GM23338 (cell line): ENCODE measurements around the gene MIER1. TPM values are rescaled to one million over a fixed set of nuclear protein-coding genes. Genes with fewer than 3 reads are reported as not detected.

Experiments
- ATAC-seq: fragments of 200-7000 bp; cut with Tn5 transposase; 3 replicates; pipeline ENCODE4 v1.9.1; 2020
- DNase-seq: peaks from one replicate; pipeline ENCODE4 v3.0.0-alpha.2; 2015; ENCODE audit warnings: low spot score
- H2AFZ ChIP-seq: fragments of 200-600 bp; sonication (generic); 2 replicates; pipeline ENCODE4 v1.8.0; 2016; ENCODE audit warnings: antibody characterized with exemption, mild to moderate bottlenecking, moderate library complexity
- H3F3A ChIP-seq: fragments of 200-600 bp; sonication (generic); replicated peaks from 2 replicates; pipeline ENCODE4 v1.8.0; 2017; ENCODE audit warnings: antibody characterized with exemption, mixed run types, low read depth
- H3K27ac ChIP-seq: fragments of 200-600 bp; sonication (generic); 2 replicates; pipeline ENCODE4 v1.6.1; 2016; ENCODE audit warnings: low read depth
- H3K27me3 ChIP-seq: fragments of 200-600 bp; sonication (generic); 2 replicates; pipeline ENCODE4 v1.8.0; 2016; ENCODE audit warnings: mild to moderate bottlenecking, mixed run types, moderate library complexity; ENCODE audit not compliant: insufficient read depth
- H3K36me3 ChIP-seq: fragments of 200-600 bp; sonication (generic); 2 replicates; pipeline ENCODE4 v1.8.0; 2016; ENCODE audit warnings: mild to moderate bottlenecking; ENCODE audit not compliant: insufficient read depth
- H3K4me1 ChIP-seq: fragments of 200-600 bp; sonication (generic); 2 replicates; pipeline ENCODE4 v1.8.0; 2016; ENCODE audit warnings: mild to moderate bottlenecking, moderate library complexity; ENCODE audit not compliant: insufficient read depth
- H3K4me2 ChIP-seq: fragments of 200-600 bp; sonication (generic); 2 replicates; pipeline ENCODE4 v1.7.1; 2017; ENCODE audit warnings: mixed run types
- H3K4me3 ChIP-seq: fragments of 200-600 bp; sonication (generic); 2 replicates; pipeline ENCODE4 v1.6.1; 2016; ENCODE audit warnings: mixed run types
- H3K79me2 ChIP-seq: fragments of 200-600 bp; sonication (generic); replicated peaks from 2 replicates; pipeline ENCODE4 v1.8.0; 2017; ENCODE audit warnings: mild to moderate bottlenecking; ENCODE audit not compliant: insufficient read depth
- H3K9me2 ChIP-seq: fragments of 200-600 bp; sonication (generic); 2 replicates; pipeline ENCODE4 v1.8.0; 2017; ENCODE audit not compliant: insufficient read depth
- H4K20me1 ChIP-seq: fragments of 200-600 bp; sonication (generic); replicated peaks from 2 replicates; pipeline ENCODE4 v1.8.0; 2017; ENCODE audit warnings: mild to moderate bottlenecking; ENCODE audit not compliant: insufficient read depth
- H3K27ac Mint-ChIP-seq: 2 replicates; pipeline ENCODE4 v1.8.0; 2020; ENCODE audit warnings: inconsistent platforms, mild to moderate bottlenecking, moderate library complexity, mixed read lengths
- H3K27me3 Mint-ChIP-seq: 3 replicates; pipeline ENCODE4 v1.8.0; 2022; ENCODE audit warnings: low read depth, mild to moderate bottlenecking, moderate library complexity, mixed read lengths, inconsistent platforms; ENCODE audit not compliant: insufficient read depth, poor library complexity
- H3K36me3 Mint-ChIP-seq: 3 replicates; pipeline ENCODE4 v1.8.0; 2021; ENCODE audit warnings: low read depth, mild to moderate bottlenecking, inconsistent platforms, moderate library complexity, mixed read lengths
- H3K4me1 Mint-ChIP-seq: 3 replicates; pipeline ENCODE4 v1.8.0; 2020; ENCODE audit warnings: mild to moderate bottlenecking, inconsistent platforms, mixed read lengths
- H3K4me3 Mint-ChIP-seq: 3 replicates; pipeline ENCODE4 v1.8.0; 2021; ENCODE audit warnings: moderate library complexity, mild to moderate bottlenecking, inconsistent platforms, mixed read lengths
- H3K9me3 Mint-ChIP-seq: 3 replicates; pipeline ENCODE4 v1.8.0; 2020; ENCODE audit warnings: moderate library complexity, mild to moderate bottlenecking, inconsistent platforms, mixed read lengths
- CREB1 ChIP-seq: fragments of 250-450 bp; sonication (Bioruptor Pico); IDR thresholded peaks from 2 replicates; pipeline ENCODE4 v1.5.0; 2020; ENCODE audit warnings: low read depth, mild to moderate bottlenecking, moderate library complexity
- ETS1 ChIP-seq: IDR thresholded peaks from 2 replicates; pipeline ENCODE4 v1.6.1; 2016; ENCODE audit warnings: antibody characterized with exemption
- EZH2phosphoT487 ChIP-seq: fragments of 200-600 bp; sonication (generic); IDR thresholded peaks from one replicate; pipeline ENCODE4 v1.8.1; 2018; ENCODE audit warnings: antibody characterized with exemption; ENCODE audit not compliant: unreplicated experiment
- JUNB ChIP-seq: IDR thresholded peaks from one replicate; pipeline ENCODE4 v1.6.1; 2016; ENCODE audit warnings: antibody characterized with exemption; ENCODE audit not compliant: unreplicated experiment
- POLR2AphosphoS5 ChIP-seq: IDR thresholded peaks from 2 replicates; pipeline ENCODE4 v1.6.1; 2016; ENCODE audit warnings: antibody characterized with exemption, low read depth
- REST ChIP-seq: IDR thresholded peaks from one replicate; pipeline ENCODE4 v1.6.1; 2018; ENCODE audit warnings: antibody characterized with exemption; ENCODE audit not compliant: unreplicated experiment
- STAT1 ChIP-seq: IDR thresholded peaks from one replicate; pipeline ENCODE4 v1.6.1; 2016; ENCODE audit warnings: antibody characterized with exemption; ENCODE audit not compliant: unreplicated experiment
- ZNF331 ChIP-seq: fragments of 250-450 bp; sonication (Bioruptor Pico); IDR thresholded peaks from 2 replicates; pipeline ENCODE4 v1.5.0; 2020; ENCODE audit warnings: low read depth, mild to moderate bottlenecking, moderate library complexity
- polyA plus RNA-seq: library from polyadenylated mRNA; unstranded; fragments of >200 nt; fragmentation: Nextera tagmentation; extraction: Ambion mirVana; gene quantifications from 2 replicates; pipeline ENCODE4 v1.2.1, GENCODE V29; 2016
- total RNA-seq: library from RNA; depleted of rRNA; stranded (reverse); fragments of >200 nt; shearing (Covaris generic); gene quantifications from 2 replicates; pipeline ENCODE4 v1.2.3, GENCODE V29; 2014
- TF ChIP-seq, protein P1 (sequence below), 2 experiments: fragments of 200-600 bp in 1 of 2; sonication (generic) in 1 of 2; conservative IDR thresholded peaks; 2 replicates each; pipeline versions ENCODE4 v1.5.1 to v1.6.1; 2016 to 2017; ENCODE audit warnings: antibody characterized with exemption in 2 of 2, low read depth in 2 of 2, mild to moderate bottlenecking in 2 of 2, moderate library complexity in 1 of 2

The MIER1 gene
- total and polyA plus RNA-seq, 2 experiments from 2014 or later: 38.2 to 72.8 TPM

- Histone ChIP-seq H3K79me2 (no peaks in the 10 kb centered on the region), H3K4me1 (no peaks in the 10 kb centered on the region), H3K9me2 (no peaks in the 10 kb centered on the region), H3K4me2 (no peak overlapping the region), H3K36me3 (no peaks in the 10 kb centered on the region), H3K27ac (no peak overlapping the region), H3K4me3 (no peak overlapping the region), H4K20me1 (no peaks in the 10 kb centered on the region), H3F3A (no peaks in the 10 kb centered on the region), H3K27me3 (no peaks in the 10 kb centered on the region), H2AFZ (no peak overlapping the region)
- Mint-ChIP-seq H3K4me1 (peaks cover 3% of the 10 kb centered on the region; the same call in 1 of the 3 replicates), H3K27ac (no peak overlapping the region), H3K4me3 (no peak overlapping the region), H3K36me3 (no peaks in the 10 kb centered on the region), H3K9me3 (no peaks in the 10 kb centered on the region), H3K27me3 (no peaks in the 10 kb centered on the region)
- DNase-seq (no peak), ATAC-seq (no peak)
- no peak for TF ChIP-seq EZH2phosphoT487
Observed at GRCh38 chr1:67004176-67004575, 79.4 kb downstream of the MIER1 start.

- Histone ChIP-seq H3K79me2 (no peaks in the 10 kb centered on the region), H3F3A (no peaks in the 10 kb centered on the region), H2AFZ (no peak overlapping the region), H3K4me1 (no peaks in the 10 kb centered on the region), H3K9me2 (no peaks in the 10 kb centered on the region), H3K4me3 (no peak overlapping the region), H3K27ac (no peak overlapping the region), H3K4me2 (no peak overlapping the region), H4K20me1 (no peaks in the 10 kb centered on the region), H3K36me3 (no peaks in the 10 kb centered on the region), H3K27me3 (no peaks in the 10 kb centered on the region)
- no peak for TF ChIP-seq STAT1
- TF ChIP-seq REST: no peak
- TF ChIP-seq, protein P1, sequence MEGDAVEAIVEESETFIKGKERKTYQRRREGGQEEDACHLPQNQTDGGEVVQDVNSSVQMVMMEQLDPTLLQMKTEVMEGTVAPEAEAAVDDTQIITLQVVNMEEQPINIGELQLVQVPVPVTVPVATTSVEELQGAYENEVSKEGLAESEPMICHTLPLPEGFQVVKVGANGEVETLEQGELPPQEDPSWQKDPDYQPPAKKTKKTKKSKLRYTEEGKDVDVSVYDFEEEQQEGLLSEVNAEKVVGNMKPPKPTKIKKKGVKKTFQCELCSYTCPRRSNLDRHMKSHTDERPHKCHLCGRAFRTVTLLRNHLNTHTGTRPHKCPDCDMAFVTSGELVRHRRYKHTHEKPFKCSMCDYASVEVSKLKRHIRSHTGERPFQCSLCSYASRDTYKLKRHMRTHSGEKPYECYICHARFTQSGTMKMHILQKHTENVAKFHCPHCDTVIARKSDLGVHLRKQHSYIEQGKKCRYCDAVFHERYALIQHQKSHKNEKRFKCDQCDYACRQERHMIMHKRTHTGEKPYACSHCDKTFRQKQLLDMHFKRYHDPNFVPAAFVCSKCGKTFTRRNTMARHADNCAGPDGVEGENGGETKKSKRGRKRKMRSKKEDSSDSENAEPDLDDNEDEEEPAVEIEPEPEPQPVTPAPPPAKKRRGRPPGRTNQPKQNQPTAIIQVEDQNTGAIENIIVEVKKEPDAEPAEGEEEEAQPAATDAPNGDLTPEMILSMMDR (conservative IDR thresholded peaks at IDR 0.05; ENCODE audit: low read depth in 2 of 2): no peak
- no peak for TF ChIP-seq JUNB
- no peaks in the 10 kb centered on the region for H3K27me3 Mint-ChIP-seq
- H3K4me1 Mint-ChIP-seq: no peaks in the 10 kb centered on the region
- no peaks in the 10 kb centered on the region for H3K36me3 Mint-ChIP-seq
- no peak overlapping the region for H3K27ac Mint-ChIP-seq
- ATAC-seq: no peak
- no peaks in the 10 kb centered on the region for H3K9me3 Mint-ChIP-seq
- no peak overlapping the region for H3K4me3 Mint-ChIP-seq
- no peak for DNase-seq
Observed at GRCh38 chr1:67005068-67005467, 80.3 kb downstream of the MIER1 start.

DNA sequence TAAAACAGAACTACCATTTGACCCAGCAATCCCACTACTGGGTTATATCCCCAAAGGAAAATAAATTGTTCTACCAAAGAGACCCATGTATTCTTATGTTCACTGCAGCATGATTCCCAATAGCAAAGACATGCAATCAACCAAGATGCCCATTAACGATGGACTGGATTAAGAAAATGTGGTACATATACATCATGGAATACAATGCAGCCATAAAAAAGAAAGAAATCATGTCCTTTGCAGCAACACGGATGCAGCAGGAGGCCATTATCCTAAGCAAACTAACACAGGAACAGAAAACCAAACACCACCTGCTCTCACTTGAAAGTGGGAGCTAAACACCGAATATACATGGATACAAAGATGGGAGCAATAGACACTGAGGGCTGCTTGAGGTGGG is 85.0 kb downstream of the MIER1 start:
- H3K79me2 ChIP-seq: no peaks in the 10 kb centered on the region
- Mint-ChIP-seq H3K27me3 (no peaks in the 10 kb centered on the region), H3K36me3 (no peaks in the 10 kb centered on the region), H3K4me1 (peaks cover 6% of the 10 kb centered on the region; the same call in 2 of the 3 replicates), H3K9me3 (no peaks in the 10 kb centered on the region), H3K4me3 (no peak overlapping the region), H3K27ac (no peak overlapping the region)
- no peaks in the 10 kb centered on the region for H3K4me1 ChIP-seq
- H3K9me2 ChIP-seq: no peaks in the 10 kb centered on the region
- DNase-seq: no peak
- H3K4me2 ChIP-seq: no peak overlapping the region
- no peak overlapping the region for H3K4me3 ChIP-seq
- no peak overlapping the region for H3K27ac ChIP-seq
- no peak overlapping the region for H2AFZ ChIP-seq
- no peaks in the 10 kb centered on the region for H3K27me3 ChIP-seq
- no peak for ATAC-seq
- no peaks in the 10 kb centered on the region for H3K36me3 ChIP-seq
- no peaks in the 10 kb centered on the region for H4K20me1 ChIP-seq
- no peaks in the 10 kb centered on the region for H3F3A ChIP-seq
- TF ChIP-seq EZH2phosphoT487: no peak
- TF ChIP-seq JUNB: no peak
- no peak for TF ChIP-seq CREB1
- TF ChIP-seq ZNF331 (CRISPR knock-in tag): no peak
- no peak for TF ChIP-seq POLR2AphosphoS5
- TF ChIP-seq ETS1: no peak
